Naive B cell (primary cell): ENCODE measurements around the gene PLXDC1. TPM values are rescaled to one million over a fixed set of nuclear protein-coding genes. Genes with fewer than 3 reads are reported as not detected.
"Not testable (repeated sequence)": the region's sequence is repeated elsewhere in the genome, so short reads cannot be mapped to it uniquely, and the experiment has no call there.

Experiments used
- ATAC-seq, 2 donors: fragments of 150-1000 bp; cut with Tn5 transposase; 2 replicates each; pipeline ENCODE4 v1.10.0; 2021; ENCODE audit warnings: low read depth in 2 of 2, mild to moderate bottlenecking in 2 of 2, moderate library complexity in 2 of 2
- DNase-seq: peaks from one replicate; pipeline ENCODE4 v3.0.0; 2022
- H3K27ac Mint-ChIP-seq, 6 donors: one replicate each; pipeline ENCODE4 v1.8.0; 2020 to 2022; ENCODE audit warnings: mild to moderate bottlenecking in 6 of 6, mixed read lengths in 6 of 6, moderate library complexity in 5 of 6, inconsistent platforms in 2 of 6
- H3K27me3 Mint-ChIP-seq, 3 donors: one replicate each; pipeline ENCODE4 v1.8.0; 2021 to 2022; ENCODE audit warnings: mixed read lengths in 3 of 3, mild to moderate bottlenecking in 1 of 3
- H3K36me3 Mint-ChIP-seq, 2 donors: one replicate each; pipeline ENCODE4 v1.8.0; 2020 to 2022; ENCODE audit warnings: mixed read lengths in 2 of 2, inconsistent platforms in 1 of 2, mild to moderate bottlenecking in 1 of 2
- H3K4me1 Mint-ChIP-seq, 3 donors: one replicate each; pipeline ENCODE4 v1.8.0; 2020 to 2022; ENCODE audit warnings: mixed read lengths in 3 of 3, inconsistent platforms in 1 of 3, mild to moderate bottlenecking in 1 of 3, moderate library complexity in 1 of 3
- H3K4me3 Mint-ChIP-seq, 8 donors: one replicate each; pipeline ENCODE4 v1.8.0; 2020 to 2022; ENCODE audit warnings: mild to moderate bottlenecking in 8 of 8, mixed read lengths in 8 of 8, moderate library complexity in 8 of 8, inconsistent platforms in 2 of 8
- H3K9me3 Mint-ChIP-seq, 7 donors: one replicate each; pipeline ENCODE4 v1.8.0; 2020 to 2022; ENCODE audit warnings: mixed read lengths in 7 of 7, mild to moderate bottlenecking in 5 of 7, inconsistent platforms in 2 of 7, moderate library complexity in 1 of 7
- polyA plus RNA-seq, 6 donors: library from polyadenylated mRNA; unstranded; fragments of 300-500 nt; fragmentation: Illumina TruSeq; gene quantifications; one replicate each; pipeline ENCODE4 v1.2.3, GENCODE V29; 2021; ENCODE audit warnings: low read depth in 6 of 6

Gene PLXDC1
- polyA plus RNA-seq, 6 donors from 2014 or later = not detected

DNA sequence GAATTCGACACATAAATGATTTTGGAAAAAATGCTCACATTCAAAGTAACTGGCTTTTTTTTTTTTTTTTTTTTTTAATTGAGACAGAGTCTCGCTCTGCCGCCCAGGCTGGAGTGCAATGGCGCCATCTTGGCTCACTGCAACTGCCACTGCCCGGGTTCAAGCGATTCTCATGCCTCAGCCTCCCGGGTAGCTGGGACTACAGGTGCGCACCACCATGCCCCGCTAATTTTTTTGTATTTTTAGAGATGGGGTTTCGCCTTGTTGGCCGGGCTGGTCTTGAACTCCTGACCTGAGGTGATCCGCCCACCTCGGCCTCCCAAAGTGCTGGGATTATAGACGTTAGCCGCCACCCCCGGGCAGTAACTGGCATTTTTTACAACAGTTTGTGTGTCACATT is 115.9 kb downstream of the PLXDC1 start:
- peaks cover 20 to 49% (median 28%) of the 10 kb centered on the region in 3 donors for H3K27me3 Mint-ChIP-seq
- not testable (repeated sequence) for ATAC-seq

GRCh38 chr17:39028690-39029089 is 122.7 kb downstream of the PLXDC1 start:
- DNase-seq = no peak
- Mint-ChIP-seq H3K36me3 (no peaks in the 10 kb centered on the region), H3K27me3 (peaks cover 19 to 64% (median 29%) of the 10 kb centered on the region in 3 donors), H3K27ac (no peak overlapping the region), H3K4me1 (peaks cover 0 to 6% (median 0%) of the 10 kb centered on the region in 3 donors), H3K4me3 (no peak overlapping the region), H3K9me3 (peaks cover 0 to 3% (median 0%) of the 10 kb centered on the region in 7 donors)
- ATAC-seq = no peak

More for the DNA sequence above, 115.9 kb downstream of the PLXDC1 start:
- DNase-seq, H3K9me3 Mint-ChIP-seq, H3K4me1 Mint-ChIP-seq, H3K36me3 Mint-ChIP-seq, H3K27ac Mint-ChIP-seq, H3K4me3 Mint-ChIP-seq: not testable (repeated sequence)

DNA sequence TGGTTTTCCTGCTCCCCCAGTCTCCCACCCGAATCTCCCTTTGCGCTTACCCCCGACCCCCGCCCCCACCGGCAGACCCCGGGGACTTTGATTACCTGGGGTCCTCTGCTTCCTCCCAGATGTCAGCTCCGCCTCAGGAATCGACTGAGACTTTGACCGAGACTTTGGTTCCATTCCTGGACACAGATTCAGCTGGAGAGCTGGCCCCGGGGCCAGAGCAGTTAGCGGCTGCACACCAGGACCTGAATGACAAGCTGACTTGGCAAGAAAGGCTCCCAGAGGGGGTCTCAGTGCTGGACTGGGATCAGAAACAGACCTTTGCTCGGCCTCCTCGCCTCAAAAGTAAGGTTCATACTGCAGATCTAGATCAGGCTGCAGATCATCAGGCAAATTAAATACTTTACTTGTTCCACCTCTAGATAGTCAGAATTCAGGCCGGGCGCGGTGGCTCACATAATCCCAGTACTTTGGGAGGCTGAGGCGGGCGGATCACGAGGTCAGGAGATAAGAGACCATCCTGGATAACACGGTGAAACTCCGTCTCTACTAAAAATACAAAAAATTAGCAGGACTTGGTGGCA is 123.9 kb downstream of the PLXDC1 start:
- Mint-ChIP-seq H3K36me3 (no peaks in the 10 kb centered on the region), H3K4me3 (no peak overlapping the region), H3K27me3 (peaks cover 26 to 56% (median 29%) of the 10 kb centered on the region in 3 donors), H3K4me1 (peaks cover 0 to 6% (median 0%) of the 10 kb centered on the region in 3 donors), H3K27ac (no peak overlapping the region), H3K9me3 (peaks cover 0 to 3% (median 0%) of the 10 kb centered on the region in 7 donors)
- DNase-seq (no peak), ATAC-seq (no peak)

GRCh38 chr17:39026980-39027451 is 124.4 kb downstream of the PLXDC1 start:
- no peak for DNase-seq
- H3K9me3 Mint-ChIP-seq = peaks cover 0 to 3% (median 0%) of the 10 kb centered on the region in 7 donors
- H3K4me3 Mint-ChIP-seq = peak overlapping the region in 2 of 8 donors; percentile 17 to 21
- H3K4me1 Mint-ChIP-seq = peaks cover 0 to 6% (median 0%) of the 10 kb centered on the region in 3 donors
- no peak overlapping the region for H3K27ac Mint-ChIP-seq
- H3K36me3 Mint-ChIP-seq = no peaks in the 10 kb centered on the region
- H3K27me3 Mint-ChIP-seq = peaks cover 26 to 51% (median 29%) of the 10 kb centered on the region in 3 donors
- ATAC-seq = peak; percentile 34 to 52

GRCh38 chr17:39026346-39026745 is 125.1 kb downstream of the PLXDC1 start:
- H3K9me3 Mint-ChIP-seq, ATAC-seq: not testable (repeated sequence)

GRCh38 chr17:39022924-39023323 is 128.5 kb downstream of the PLXDC1 start:
- no peaks in the 10 kb centered on the region for H3K36me3 Mint-ChIP-seq
- ATAC-seq (no peak), DNase-seq (no peak)
- H3K4me1 Mint-ChIP-seq = peaks cover 0 to 19% (median 13%) of the 10 kb centered on the region in 3 donors
- H3K27ac Mint-ChIP-seq = no peak overlapping the region
- no peak overlapping the region for H3K4me3 Mint-ChIP-seq
- H3K9me3 Mint-ChIP-seq = peaks cover 0 to 3% (median 0%) of the 10 kb centered on the region in 7 donors
- peaks cover 11 to 29% (median 17%) of the 10 kb centered on the region in 3 donors for H3K27me3 Mint-ChIP-seq

More at GRCh38 chr17:39026346-39026745, 125.1 kb downstream of the PLXDC1 start:
- DNase-seq, H3K4me1 Mint-ChIP-seq, H3K27ac Mint-ChIP-seq, H3K36me3 Mint-ChIP-seq: not testable (repeated sequence)
- Mint-ChIP-seq H3K4me3 (peak overlapping the region in 2 of 8 donors; percentile 4 to 17), H3K27me3 (peaks cover 20 to 44% (median 24%) of the 10 kb centered on the region in 3 donors)

GRCh38 chr17:39020037-39020436 is 131.4 kb downstream of the PLXDC1 start:
- not testable (repeated sequence) for ATAC-seq, H3K36me3 Mint-ChIP-seq, H3K4me3 Mint-ChIP-seq, H3K27me3 Mint-ChIP-seq, H3K9me3 Mint-ChIP-seq, DNase-seq, H3K27ac Mint-ChIP-seq
- H3K4me1 Mint-ChIP-seq = peaks cover 0 to 15% (median 13%) of the 10 kb centered on the region in 3 donors

- Mint-ChIP-seq H3K36me3 (no peaks in the 10 kb centered on the region), H3K4me3 (peak overlapping the region in 1 of 8 donors; percentile 46), H3K9me3 (no peaks in the 10 kb centered on the region), H3K27ac (peak overlapping the region in 2 of 6 donors; percentile 23 to 84), H3K4me1 (peaks cover 0 to 15% (median 13%) of the 10 kb centered on the region in 3 donors), H3K27me3 (peaks cover 0 to 6% (median 0%) of the 10 kb centered on the region in 3 donors)
- ATAC-seq = peak; percentile 68 to 82
- DNase-seq = peak; percentile 12
These were observed 132.9 kb downstream of the PLXDC1 start for GRCh38 chr17:39018267-39019134.

DNA sequence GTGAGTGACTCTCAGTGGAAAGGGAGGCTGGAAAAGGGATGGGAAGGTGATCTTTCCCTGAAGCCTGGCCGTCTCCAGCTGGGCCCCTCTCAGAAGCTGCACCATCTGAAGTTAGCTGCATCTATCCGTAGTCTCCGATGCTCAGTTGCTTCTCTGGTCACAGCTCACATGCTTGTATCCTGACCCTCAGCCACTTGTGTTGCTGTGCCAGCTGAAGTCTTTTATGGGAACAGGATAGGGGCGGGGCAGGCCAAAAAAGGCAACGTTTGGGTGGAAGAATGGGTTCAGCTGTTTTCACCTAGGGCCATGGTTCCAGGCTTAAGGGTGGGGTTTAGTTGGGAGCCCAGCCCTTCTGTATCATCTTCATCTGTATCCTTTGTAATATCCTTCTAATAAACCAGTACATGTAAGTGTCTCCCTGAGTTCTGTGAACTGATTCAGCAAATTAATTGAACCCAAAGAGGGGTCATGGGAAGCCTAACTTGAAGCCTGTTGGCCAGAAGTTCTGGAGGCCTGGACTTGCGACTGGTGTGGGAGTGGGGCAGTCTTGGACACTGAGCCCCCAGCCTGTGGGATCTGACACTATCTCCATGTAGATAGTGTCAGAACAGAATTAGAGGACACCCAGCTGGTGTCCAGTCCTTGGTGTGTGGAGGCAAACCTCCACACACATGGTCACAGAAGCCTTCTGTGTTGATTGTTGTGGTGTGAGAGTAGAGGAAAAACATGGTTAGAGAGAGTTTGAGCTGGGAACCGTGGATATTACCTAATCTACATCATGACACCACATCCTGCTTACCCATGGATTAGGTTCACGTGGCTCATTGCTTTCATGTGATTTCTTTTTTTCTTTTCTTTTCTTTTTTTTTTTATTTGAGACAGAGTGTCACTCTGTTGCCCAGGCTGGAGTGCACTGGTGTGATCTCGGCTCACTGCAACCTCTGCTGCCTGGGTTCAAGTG is 135.0 kb downstream of the PLXDC1 start:
- H3K27ac Mint-ChIP-seq = no peak overlapping the region
- H3K36me3 Mint-ChIP-seq = no peaks in the 10 kb centered on the region
- peaks cover 0 to 15% (median 13%) of the 10 kb centered on the region in 3 donors for H3K4me1 Mint-ChIP-seq
- no peak overlapping the region for H3K4me3 Mint-ChIP-seq
- H3K27me3 Mint-ChIP-seq = no peaks in the 10 kb centered on the region
- no peaks in the 10 kb centered on the region for H3K9me3 Mint-ChIP-seq
- DNase-seq (no peak), ATAC-seq (no peak)

DNA sequence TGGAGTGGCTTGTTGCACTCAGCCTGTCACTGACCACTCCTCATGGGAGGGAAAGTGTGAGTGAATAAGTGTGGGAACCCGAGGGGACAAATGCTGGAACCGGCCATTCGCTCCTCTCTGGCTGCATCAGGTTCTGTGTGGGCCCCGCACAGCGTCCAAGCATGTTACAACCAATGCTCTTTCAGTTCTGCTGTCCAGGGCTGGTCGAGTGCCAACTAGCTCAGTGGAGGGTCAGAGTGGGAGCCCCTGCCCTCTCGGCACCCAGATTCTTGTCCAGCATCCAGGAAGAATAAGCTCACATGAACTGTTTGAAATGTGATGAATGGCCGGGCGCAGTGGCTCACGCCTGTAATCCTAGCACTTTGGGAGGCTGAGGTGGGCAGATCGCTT is 135.9 kb downstream of the PLXDC1 start:
- no peak for DNase-seq
- H3K27me3 Mint-ChIP-seq = no peaks in the 10 kb centered on the region
- H3K36me3 Mint-ChIP-seq = no peaks in the 10 kb centered on the region
- no peak overlapping the region for H3K4me3 Mint-ChIP-seq
- H3K9me3 Mint-ChIP-seq = no peaks in the 10 kb centered on the region
- peak overlapping the region in 1 of 6 donors; percentile 37 for H3K27ac Mint-ChIP-seq
- no peak for ATAC-seq
- peaks cover 0 to 15% (median 13%) of the 10 kb centered on the region in 3 donors for H3K4me1 Mint-ChIP-seq

DNA sequence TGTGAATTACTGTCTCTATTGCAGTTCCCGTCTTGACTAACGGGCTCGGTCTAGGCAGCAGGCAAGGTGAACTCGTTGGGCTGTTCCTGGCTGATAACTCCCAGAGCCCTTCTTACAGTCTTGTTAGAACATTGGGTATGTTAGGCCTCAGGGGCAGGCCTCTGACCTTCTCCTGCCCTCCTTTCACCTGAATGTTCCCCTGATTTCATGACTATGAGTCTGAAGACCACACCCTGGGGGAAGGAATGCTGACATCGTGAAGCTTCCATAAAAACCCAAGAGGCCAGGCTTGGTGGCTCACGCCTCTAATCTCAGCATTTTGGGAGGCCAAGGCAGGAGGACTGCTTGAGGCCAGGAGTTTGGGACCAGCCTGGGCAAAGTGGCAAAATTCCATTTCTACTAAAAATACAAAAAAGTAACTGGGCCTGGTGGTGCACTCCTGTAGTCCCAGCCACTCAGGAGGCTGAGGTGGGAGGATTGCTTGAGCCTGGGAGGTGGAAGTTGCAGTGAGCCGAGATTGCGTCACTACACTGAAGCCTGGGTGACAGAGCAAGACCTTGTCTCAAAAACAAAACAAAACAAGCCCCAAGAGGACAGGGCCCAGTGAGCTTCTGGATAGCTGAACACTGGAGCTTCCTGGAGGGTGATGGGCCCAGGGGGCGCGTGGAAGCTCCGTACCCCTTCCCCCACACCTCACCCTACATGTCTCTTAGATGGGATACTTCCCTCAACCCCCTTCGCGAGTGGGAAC is 136.5 kb downstream of the PLXDC1 start:
- Mint-ChIP-seq H3K36me3 (no peaks in the 10 kb centered on the region), H3K27ac (peak overlapping the region in 1 of 6 donors; percentile 39)

More for the DNA sequence above, 136.5 kb downstream of the PLXDC1 start:
- Mint-ChIP-seq H3K27me3 (peaks cover 0 to 1% (median 0%) of the 10 kb centered on the region in 3 donors), H3K4me3 (no peak overlapping the region), H3K4me1 (peaks cover 0 to 15% (median 13%) of the 10 kb centered on the region in 3 donors), H3K9me3 (no peaks in the 10 kb centered on the region)
- ATAC-seq = no peak
- DNase-seq = no peak
